ENCODE results near the gene SIGLEC12. TPM values are rescaled to one million over a fixed set of nuclear protein-coding genes. Genes with fewer than 3 reads are reported as not detected.

Gene SIGLEC12
- total and polyA plus RNA-seq, 2 of the 13 experiments (the other 11 are each of a cell fraction or from before 2014, with no cell fraction given), result not detected

DNA sequence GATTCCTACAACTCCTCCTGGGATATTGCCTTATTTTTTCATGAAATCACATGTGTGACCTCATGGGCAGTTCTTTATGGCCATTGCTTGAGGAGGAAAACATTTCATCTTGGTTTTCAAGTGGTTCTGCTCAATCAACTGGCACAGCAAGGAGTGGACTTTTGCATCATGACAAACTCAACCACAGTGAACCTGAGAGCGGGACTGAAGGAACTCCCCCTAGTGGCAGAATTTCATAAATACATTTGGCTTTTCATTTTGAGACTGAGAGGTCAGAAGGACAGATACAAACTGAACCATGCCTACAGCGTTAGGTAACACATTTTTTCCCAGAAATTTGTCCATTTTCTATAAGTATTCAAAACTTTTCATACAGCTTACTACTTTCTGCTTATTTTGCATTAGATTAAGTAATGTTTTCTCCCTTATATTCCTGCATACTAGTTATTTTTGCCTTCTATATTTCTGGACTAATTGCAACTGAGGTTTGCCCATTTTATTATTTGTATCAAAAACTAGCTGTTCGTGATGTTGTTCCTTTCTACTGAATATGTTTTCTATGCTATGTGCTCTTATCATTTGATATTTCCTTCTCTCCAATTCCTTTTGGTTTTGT is 13.4 kb upstream of the SIGLEC12 start (continued):
- TF ChIP-seq ZNF678 (CRISPR knock-in tag; IDR thresholded peaks at IDR 0.05) (no peak), MAFK (conservative IDR thresholded peaks at IDR 0.05 in 1 of 2, IDR thresholded peaks at IDR 0.05 in 1 of 2; ENCODE audit: low read length in 2 of 2) (no peak), STAG1 (CRISPR knock-in tag; IDR thresholded peaks at IDR 0.05) (peak; percentile 57), FOXM1 (CRISPR knock-in tag; IDR thresholded peaks at IDR 0.05) (no peak), SNAPC2 (CRISPR knock-in tag; IDR thresholded peaks at IDR 0.05) (no peak), NFATC3 (CRISPR knock-in tag; IDR thresholded peaks at IDR 0.05) (no peak), ZNF235 (CRISPR knock-in tag; IDR thresholded peaks at IDR 0.05; ENCODE audit: borderline replicate concordance) (no peak), REXO4 (CRISPR knock-in tag; IDR thresholded peaks at IDR 0.05; ENCODE audit: borderline replicate concordance) (no peak), MIER2 (CRISPR knock-in tag; IDR thresholded peaks at IDR 0.05) (peak; percentile 81; the same call in 1 of the 2 replicates)

DNA sequence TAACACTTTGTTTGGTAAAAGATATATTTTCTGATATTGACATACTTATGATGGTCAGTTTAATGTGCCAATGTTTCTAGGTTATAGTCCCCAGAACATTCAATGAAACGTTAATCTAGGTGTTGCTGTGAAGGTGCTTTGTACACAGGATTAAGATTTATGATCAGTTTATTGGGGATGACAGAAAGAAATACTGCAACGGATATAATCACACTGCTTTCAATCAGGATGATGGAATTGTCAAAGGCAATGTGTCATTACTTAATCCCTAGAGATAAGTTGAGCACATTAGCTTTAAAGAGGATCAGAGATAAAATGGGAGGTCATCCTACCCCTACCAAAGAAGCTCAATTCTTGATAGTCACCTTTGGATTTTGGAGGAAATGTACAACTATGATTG is 12.4 kb upstream of the SIGLEC12 start:
- Histone ChIP-seq H3K4me2 (ENCODE audit: low read depth, low read length) (no peak overlapping the region), H3K79me2 (ENCODE audit: insufficient read depth, low read length) (no peaks in the 10 kb centered on the region), H4K20me1 (ENCODE audit: insufficient read depth, low read length) (no peaks in the 10 kb centered on the region), H3K27me3 (ENCODE audit: control insufficient read depth in 1 of 2, insufficient read depth in 2 of 2, low read length in 2 of 2) (no peaks in the 10 kb centered on the region), H3K27ac (ENCODE audit: extremely low read length, insufficient read depth, low read length) (no peak overlapping the region), H3K9ac (ENCODE audit: insufficient read depth, low read depth, low read length) (no peak overlapping the region), H3K9me3 (ENCODE audit: low read length) (no peaks in the 10 kb centered on the region), H3K4me3 (replicated peaks in 1 of 3; ENCODE audit: insufficient read depth in 1 of 3, low read depth in 2 of 3, low read length in 3 of 3) (no peak overlapping the region), H2AFZ (ENCODE audit: low read length) (no peak overlapping the region), H3K4me1 (ENCODE audit: insufficient read depth, low read length) (no peaks in the 10 kb centered on the region), H3K36me3 (replicated peaks in 1 of 2; ENCODE audit: control insufficient read depth in 1 of 2, insufficient read depth in 2 of 2, low read length in 2 of 2) (no peaks in the 10 kb centered on the region)
- ChIA-PET CTCF (ENCODE audit: low intra/inter-chr PET ratio, low total read pairs) (interaction anchor here (1.9 to 4.1 kb wide), 2 partner anchors 40 to 92 kb away, joined by 8 to 51 read pairs; no protein-coding TSS in a partner anchor), POLR2A (no interaction called here)
- in situ Hi-C loops (cut with HindIII; ENCODE audit: extremely low pct_ligation_motif_present, low pct_unique_long_range_greater_than_20kb) (no loop called here), intact Hi-C loops (cut with micrococcal nuclease; ENCODE audit: unreplicated experiment) (no loop called here)
- 0% methylated on average over 2 of the region's 2 CpGs for WGBS (ENCODE audit: low lambda C conversion rate)
- DNase-seq (ENCODE audit: low spot score), result no peak
- no TSS peak for BruUV-seq (replicated peaks)
- no peak for ATAC-seq
- FAIRE-seq, result no peak
- TF ChIP-seq PRDM15 (CRISPR knock-in tag; IDR thresholded peaks at IDR 0.05), result no peak
- TF ChIP-seq ZC3H4 (CRISPR knock-in tag; IDR thresholded peaks at IDR 0.05; ENCODE audit: borderline replicate concordance), result no peak
- no peak for TF ChIP-seq ZMYM3 (CRISPR knock-in tag; IDR thresholded peaks at IDR 0.05)
- TF ChIP-seq ZNF24 (IDR thresholded peaks at IDR 0.05), result no peak
- TF ChIP-seq, protein P1, sequence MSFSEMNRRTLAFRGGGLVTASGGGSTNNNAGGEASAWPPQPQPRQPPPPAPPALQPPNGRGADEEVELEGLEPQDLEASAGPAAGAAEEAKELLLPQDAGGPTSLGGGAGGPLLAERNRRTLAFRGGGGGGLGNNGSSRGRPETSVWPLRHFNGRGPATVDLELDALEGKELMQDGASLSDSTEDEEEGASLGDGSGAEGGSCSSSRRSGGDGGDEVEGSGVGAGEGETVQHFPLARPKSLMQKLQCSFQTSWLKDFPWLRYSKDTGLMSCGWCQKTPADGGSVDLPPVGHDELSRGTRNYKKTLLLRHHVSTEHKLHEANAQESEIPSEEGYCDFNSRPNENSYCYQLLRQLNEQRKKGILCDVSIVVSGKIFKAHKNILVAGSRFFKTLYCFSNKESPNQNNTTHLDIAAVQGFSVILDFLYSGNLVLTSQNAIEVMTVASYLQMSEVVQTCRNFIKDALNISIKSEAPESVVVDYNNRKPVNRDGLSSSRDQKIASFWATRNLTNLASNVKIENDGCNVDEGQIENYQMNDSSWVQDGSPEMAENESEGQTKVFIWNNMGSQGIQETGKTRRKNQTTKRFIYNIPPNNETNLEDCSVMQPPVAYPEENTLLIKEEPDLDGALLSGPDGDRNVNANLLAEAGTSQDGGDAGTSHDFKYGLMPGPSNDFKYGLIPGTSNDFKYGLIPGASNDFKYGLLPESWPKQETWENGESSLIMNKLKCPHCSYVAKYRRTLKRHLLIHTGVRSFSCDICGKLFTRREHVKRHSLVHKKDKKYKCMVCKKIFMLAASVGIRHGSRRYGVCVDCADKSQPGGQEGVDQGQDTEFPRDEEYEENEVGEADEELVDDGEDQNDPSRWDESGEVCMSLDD (CRISPR knock-in tag; IDR thresholded peaks at IDR 0.05; ENCODE audit: borderline replicate concordance), result no peak
- TF ChIP-seq NCOA1 (CRISPR knock-in tag; IDR thresholded peaks at IDR 0.05), result no peak
- TF ChIP-seq, protein P2, sequence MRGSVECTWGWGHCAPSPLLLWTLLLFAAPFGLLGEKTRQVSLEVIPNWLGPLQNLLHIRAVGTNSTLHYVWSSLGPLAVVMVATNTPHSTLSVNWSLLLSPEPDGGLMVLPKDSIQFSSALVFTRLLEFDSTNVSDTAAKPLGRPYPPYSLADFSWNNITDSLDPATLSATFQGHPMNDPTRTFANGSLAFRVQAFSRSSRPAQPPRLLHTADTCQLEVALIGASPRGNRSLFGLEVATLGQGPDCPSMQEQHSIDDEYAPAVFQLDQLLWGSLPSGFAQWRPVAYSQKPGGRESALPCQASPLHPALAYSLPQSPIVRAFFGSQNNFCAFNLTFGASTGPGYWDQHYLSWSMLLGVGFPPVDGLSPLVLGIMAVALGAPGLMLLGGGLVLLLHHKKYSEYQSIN (CRISPR knock-in tag; IDR thresholded peaks at IDR 0.05; ENCODE audit: borderline replicate concordance), result no peak
- TF ChIP-seq ZNF672 (CRISPR knock-in tag; IDR thresholded peaks at IDR 0.05), result no peak

All from HepG2 (cell line).